GM18508 (cell line): ENCODE data around the gene ZFAND3.

Source experiments
- ATAC-seq: cut with Tn5 transposase; IDR thresholded peaks from one replicate; pipeline ENCODE4 v1.9.1; 2021; ENCODE audit warnings: moderate number of reproducible peaks; ENCODE audit not compliant: insufficient read depth, unreplicated experiment

Gene ZFAND3

DNA sequence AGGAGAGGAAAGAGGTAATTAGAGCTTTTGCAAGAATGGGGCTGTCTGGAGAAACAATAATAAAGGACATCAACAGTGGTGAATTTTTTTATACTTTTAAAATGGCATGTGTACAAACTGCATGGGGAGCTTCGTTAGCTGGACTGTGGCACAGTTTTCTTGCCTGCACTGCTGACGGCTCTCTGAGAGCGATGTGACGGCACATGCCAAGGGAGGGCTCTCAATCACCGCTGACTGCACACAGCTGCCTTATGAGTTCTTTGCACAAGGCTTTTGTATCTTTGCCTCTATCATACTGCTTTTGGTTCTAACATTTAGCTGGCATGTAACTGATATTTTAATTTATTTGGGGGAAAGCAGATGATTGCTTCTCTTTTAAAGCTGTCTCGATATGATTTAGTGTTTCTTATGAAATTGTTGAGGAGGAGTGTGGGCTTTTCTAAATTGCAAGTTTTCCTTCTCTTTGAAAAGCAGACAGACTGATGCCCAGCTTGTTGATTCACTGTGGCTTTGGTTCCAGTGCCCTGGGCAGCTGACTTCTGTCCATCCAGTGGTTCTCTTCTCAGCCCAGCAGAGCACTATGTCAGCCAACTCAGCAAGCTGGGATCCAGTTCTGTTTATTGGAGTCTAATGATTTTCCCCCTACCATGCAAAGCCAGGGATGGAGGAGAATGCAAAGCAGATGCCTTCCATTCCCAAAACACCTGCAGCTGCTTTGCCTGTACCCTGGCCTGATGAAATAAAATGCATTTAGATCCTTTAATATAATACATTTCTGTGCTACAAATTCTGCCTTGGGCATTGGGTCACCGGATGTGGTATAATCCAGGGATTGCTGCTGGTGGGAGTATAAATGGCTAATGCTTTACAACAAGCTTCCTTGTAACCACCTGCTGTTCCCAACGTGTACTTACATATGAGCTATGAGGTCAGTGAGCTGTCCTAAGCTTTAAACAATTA is 323.9 kb downstream of the ZFAND3 start:
- ATAC-seq = no peak

- no peak for ATAC-seq
Measured at GRCh38 chr6:38144365-38144945, 324.9 kb downstream of the ZFAND3 start.

DNA sequence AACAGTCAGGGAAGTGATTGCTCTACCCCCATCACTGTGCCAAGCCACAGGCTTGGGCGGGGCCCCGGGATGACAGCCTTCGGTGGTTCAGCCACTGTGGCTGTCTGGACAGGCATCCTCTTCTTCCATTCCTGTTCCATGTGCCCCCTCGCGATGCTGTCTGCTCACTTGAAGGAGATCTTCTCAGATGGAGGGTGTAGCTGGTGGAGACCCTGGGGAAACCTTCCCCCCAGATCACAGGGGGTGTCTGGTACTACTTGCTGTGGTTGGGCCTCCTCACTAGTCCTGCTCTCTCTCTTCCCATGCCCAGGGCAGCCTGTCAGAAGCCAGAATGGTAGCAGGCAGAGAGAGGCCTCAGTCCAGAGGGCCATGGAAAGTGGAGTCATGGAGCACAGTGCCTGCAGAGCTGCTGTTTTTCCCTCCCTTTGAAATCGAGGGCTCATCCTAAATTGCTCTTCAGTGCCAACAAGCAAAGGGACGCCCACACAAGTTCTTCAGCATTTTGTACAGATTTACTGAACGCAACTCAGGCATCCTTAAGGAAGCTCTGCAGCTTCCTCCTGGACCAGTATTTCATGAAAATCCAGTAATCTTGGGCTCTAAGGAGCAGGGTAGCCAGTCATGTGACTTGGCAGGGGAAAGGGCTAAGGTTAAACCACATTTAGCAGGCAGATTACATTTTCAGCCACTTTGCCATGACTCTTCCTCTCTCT is 326.6 kb downstream of the ZFAND3 start:
- ATAC-seq = no peak

GRCh38 chr6:38146734-38147027 is 327.2 kb downstream of the ZFAND3 start:
- ATAC-seq = no peak

DNA sequence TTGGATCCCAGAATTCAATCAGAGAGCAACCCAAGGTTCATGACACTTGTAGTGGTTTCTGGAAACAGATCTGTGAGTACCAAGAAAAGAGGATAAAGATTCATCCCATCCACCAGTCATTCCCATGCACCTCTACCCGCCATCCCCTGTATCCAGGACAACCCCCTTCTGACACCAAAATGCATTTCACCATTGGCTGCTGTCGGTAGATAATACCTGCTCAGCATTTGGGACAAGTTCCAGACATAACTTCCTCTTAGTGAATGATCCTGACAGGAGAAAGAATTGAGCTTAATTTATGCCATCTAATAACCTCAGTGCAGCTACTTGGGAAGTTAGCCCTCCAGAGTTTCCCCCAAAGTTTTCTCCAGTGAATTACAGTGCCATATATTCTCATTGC is 329.1 kb downstream of the ZFAND3 start:
- ATAC-seq = no peak

DNA sequence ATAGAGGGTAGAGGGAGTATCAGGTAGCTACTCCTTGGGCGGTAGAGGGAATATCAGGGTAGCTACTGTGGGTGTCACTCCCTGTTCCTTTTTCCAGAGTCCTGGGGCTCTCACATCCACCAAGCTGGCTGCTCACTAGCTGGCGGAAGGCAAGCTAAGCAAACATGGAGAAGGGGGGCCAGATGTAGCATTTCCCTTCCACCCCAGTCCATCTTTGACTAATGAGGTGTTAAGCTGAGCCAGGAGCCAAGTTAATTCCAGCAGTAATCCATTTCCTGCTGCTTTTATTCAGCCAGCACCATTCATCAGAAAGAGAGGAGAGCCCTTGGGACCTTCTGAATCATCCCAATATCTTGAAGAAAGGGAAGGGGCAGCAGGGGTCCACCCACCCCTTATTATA is 330.0 kb downstream of the ZFAND3 start:
- no peak for ATAC-seq

DNA sequence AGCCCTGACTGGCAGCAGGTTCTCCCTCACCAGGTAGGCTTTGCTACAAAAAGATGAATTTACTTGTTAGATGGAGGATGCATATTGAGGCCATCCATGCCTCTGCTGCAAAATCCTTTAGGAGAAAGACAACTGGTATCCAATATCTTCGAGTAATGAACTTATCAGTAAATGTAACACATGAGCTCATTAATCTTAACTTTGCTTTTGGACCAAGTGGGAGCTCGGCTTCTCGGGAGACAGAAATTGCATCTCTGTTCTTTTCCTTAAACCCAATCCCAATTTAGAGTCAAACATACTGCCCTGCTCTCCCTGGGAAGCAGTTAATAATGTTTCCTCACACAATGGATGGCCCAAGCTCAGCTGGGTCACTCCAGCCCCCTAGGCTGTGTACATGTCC is 330.5 kb downstream of the ZFAND3 start:
- ATAC-seq = no peak

- no peak for ATAC-seq
Measured at GRCh38 chr6:38150681-38151296, 331.3 kb downstream of the ZFAND3 start.

DNA sequence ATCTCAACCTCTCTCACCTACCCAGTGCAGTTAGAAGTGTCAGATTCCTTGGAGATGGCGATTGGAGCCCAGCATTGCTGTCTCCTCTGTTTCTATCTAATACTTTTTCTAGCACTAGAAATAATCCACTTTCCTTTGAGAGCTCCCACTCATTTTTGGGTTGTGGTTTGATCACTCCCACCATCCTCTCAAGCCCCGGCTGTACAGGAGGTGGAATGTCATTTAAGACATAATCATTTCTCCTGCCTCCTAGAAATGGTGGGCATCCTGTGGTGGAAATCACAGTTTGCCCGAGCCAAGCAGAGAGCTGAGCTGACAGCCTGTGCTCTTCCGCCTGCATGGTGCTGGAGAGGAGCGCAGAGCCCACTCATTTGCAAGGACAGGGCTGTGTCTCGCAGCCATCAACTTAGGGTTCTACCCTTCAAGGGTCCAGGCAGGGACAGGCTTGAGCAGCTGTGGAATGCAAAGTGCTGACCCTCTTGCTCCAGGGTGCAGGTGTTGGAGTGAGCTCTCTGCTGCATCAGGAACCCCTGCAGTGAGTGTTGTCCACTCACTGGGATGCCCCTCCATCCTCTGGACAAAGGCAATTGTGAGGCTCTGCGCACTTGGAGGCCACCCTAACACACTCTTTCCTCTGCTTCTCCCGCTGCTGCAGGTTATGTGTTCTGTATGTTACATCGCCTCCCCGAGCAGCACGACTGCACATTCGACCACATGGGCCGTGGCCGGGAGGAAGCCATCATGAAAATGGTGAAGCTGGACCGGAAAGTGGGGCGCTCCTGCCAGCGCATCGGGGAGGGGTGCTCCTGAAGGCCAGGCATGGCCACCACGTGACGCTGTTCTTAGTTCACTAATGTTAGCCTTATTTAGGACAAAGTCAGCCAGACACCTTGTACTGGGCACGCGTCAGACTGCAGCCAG is 332.3 kb downstream of the ZFAND3 start:
- ATAC-seq = no peak

DNA sequence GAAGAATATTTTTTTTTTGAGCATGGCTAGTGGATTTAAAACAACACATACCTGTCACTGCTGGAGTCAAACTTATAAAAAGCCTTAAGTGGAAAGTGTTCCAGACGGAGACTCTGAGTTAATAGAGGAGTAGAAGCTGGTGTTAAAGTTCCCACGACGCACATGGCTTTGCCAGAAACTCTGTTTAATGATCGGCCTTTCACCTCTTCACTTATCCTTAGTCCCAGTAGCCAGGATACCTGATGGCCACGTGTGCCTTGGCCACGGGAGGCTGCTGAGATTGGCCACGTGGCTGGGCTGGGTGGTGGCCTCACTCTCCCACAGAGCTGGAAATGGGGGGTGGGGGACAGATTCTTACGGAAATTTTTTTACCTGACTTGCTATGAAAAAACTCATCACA is 333.1 kb downstream of the ZFAND3 start:
- no peak for ATAC-seq

- no peak for ATAC-seq
Measured at GRCh38 chr6:38153076-38153797, 333.7 kb downstream of the ZFAND3 start.

GRCh38 chr6:38153798-38154345 is 334.3 kb downstream of the ZFAND3 start:
- ATAC-seq = no peak

DNA sequence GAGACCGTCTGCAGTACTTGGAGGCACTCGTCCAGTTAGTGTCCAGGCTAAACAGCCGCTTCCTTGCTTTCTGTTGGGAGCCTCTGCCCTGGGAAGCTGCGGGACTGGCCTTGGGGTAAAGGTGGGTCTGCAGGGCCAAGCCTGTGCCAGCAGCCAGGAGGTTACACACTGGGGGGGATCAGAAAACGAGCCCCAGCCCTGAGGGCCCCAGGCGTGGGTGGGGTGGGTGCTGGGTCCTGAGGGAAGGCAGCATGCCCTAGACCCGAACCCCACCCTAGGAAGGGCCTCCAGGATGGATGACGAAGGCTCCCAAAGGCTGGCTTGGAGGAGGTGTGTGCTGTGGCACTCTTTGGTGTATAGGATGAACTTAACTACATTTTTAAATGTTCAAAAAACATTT is 335.2 kb downstream of the ZFAND3 start:
- no peak for ATAC-seq

GRCh38 chr6:38155144-38155543 is 335.6 kb downstream of the ZFAND3 start:
- ATAC-seq = no peak

DNA sequence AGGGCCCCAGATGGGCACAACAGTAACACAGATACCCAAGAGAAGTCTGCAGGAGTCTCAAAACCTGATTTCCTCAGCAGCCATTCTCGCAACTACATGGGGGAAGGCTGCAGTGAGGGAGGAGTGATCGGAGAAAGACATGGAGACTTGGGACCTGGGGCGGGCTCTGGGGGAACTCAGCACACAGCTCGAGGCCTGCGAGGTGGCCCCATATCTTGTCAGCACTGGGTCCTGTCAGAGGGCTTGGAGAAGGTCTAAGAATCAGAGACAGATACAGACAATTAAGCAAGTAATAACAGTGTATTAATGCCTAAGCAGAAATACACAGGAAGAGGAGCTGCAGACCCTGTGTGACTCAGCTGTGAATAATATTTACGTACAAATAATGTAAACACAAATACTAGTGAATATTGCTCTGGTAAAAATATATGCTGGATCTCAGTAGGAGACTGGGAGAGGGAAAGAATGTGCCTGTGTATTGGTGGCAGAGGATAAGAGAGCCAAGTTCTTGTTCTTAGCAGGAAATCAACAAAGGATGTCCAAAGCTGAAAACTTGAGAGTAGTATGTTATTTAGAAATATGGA is 336.2 kb downstream of the ZFAND3 start:
- no peak for ATAC-seq

DNA sequence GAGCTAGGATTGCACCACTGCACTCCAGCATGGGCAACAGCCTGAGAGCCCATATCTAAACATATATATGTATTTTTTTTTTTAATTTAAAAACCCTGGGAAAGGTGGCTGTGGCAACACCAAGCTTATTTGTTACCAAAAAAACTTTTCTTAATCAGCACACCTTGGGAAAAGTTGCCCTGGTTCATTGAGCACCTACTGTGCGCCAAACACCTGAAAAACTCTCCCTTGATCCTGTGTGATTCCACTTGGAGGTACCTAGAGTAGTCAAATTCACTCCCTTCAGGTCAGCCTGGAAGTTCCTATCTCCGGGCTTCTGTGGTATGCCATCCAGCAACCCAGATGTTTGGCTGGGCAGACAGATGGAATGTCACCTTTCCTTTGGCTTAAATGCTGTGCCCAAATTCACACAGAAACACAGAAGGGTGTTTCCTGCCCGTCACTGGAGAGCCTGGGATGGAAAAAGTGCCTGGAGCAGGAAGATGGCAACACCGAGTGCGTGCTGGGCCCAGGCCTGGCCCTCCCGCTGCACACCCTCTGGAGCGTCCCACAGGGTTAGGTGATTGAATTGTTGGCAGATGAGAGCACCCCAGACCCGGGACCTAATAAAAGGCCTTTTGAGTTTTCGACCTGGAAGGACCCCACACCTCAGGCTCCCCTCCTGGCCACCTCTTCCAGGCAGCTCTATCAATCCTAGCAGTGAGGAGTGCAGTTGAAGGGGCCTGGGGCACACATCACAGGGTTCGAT is 337.5 kb downstream of the ZFAND3 start:
- no peak for ATAC-seq

GRCh38 chr6:38157905-38158304 is 338.4 kb downstream of the ZFAND3 start:
- no peak for ATAC-seq

- no peak for ATAC-seq
Measured at GRCh38 chr6:38158762-38159350, 339.3 kb downstream of the ZFAND3 start.
